Endothelial cell of umbilical vein (primary cell): ENCODE data around the gene GRIA3. TPM values are rescaled to one million over a fixed set of nuclear protein-coding genes. Genes with fewer than 3 reads are reported as not detected.
"Not testable (repeated sequence)": the region's sequence is repeated elsewhere in the genome, so short reads cannot be mapped to it uniquely, and the experiment has no call there.

Experiments
- BruUV-seq: library from RNA; stranded (reverse); fragments of 400-500 nt; replicated peaks from 2 replicates; lab custom pipeline; 2021; lab: Mats Ljungman, UMichigan
- CTCF ChIA-PET: fragments of 300-600, 350-600 bp; sonication (Branson Sonifier 250); formaldehyde crosslinking; loops from one replicate; lab custom pipeline; 2021; ENCODE audit warnings: antibody characterized with exemption, inconsistent platforms; lab: Charles Lee
- POLR2A ChIA-PET: fragments of 300-600, 350-600 bp; sonication (Branson Sonifier 250); formaldehyde crosslinking; loops from one replicate; lab custom pipeline; 2021; ENCODE audit warnings: antibody characterized with exemption, inconsistent platforms; lab: Charles Lee
- DNase-seq: peaks from one replicate; pipeline ENCODE4 v3.0.0-alpha.2; 2011; ENCODE audit warnings: low read depth, low spot score
- FAIRE-seq: peaks from 2 replicates; lab custom pipeline; 2011; peaks lifted over from hg19 to GRCh38; lab: Jason Lieb, UNC
- H2AFZ ChIP-seq: 2 replicates; pipeline ENCODE4 v1.6.0; 2012; ENCODE audit warnings: low read depth, low read length, control low read depth, inconsistent platforms
- H3K27ac ChIP-seq: 2 replicates; pipeline ENCODE4 v1.5.1; 2011; ENCODE audit warnings: low read depth, mild to moderate bottlenecking, control low read depth, low read length, moderate library complexity; ENCODE audit not compliant: insufficient read depth
- H3K27me3 ChIP-seq, 2 experiments: 2 replicates each; pipeline versions ENCODE4 v1.6.0 to v1.6.1; 2011; ENCODE audit warnings: low read length in 2 of 2, mixed read lengths in 1 of 2; ENCODE audit not compliant: control insufficient read depth in 2 of 2, insufficient read depth in 2 of 2
- H3K36me3 ChIP-seq, 2 experiments: 2 replicates in 1 of 2; 3 replicates in 1 of 2; pipeline ENCODE4 v1.5.1; 2011; ENCODE audit warnings: low read length in 2 of 2, mild to moderate bottlenecking in 1 of 2, moderate library complexity in 1 of 2; ENCODE audit not compliant: control insufficient read depth in 2 of 2, insufficient read depth in 2 of 2; ENCODE audit errors: extremely low read depth in 1 of 2
- H3K4me1 ChIP-seq: 3 replicates; pipeline ENCODE4 v1.5.1; 2011; ENCODE audit warnings: mild to moderate bottlenecking, low read length; ENCODE audit not compliant: control insufficient read depth, insufficient read depth; ENCODE audit errors: extremely low read depth
- H3K4me2 ChIP-seq: 2 replicates; pipeline ENCODE4 v1.6.1; 2011; ENCODE audit warnings: low read length, control low read depth, mixed read lengths; ENCODE audit not compliant: insufficient read depth
- H3K4me3 ChIP-seq, 3 experiments: fragments of 200-600 bp in 1 of 3; sonication (generic), shearing (Covaris generic) in 1 of 3; replicated peaks in 1 of 3; 2 replicates each; pipeline ENCODE4 v1.5.1; 2011 to 2016; ENCODE audit warnings: control low read depth in 3 of 3, low read length in 3 of 3, mild to moderate bottlenecking in 2 of 3, inconsistent platforms in 1 of 3, low read depth in 1 of 3, moderate library complexity in 1 of 3; ENCODE audit not compliant: insufficient read depth in 1 of 3
- H3K79me2 ChIP-seq: 2 replicates; pipeline ENCODE4 v1.6.0; 2012; ENCODE audit warnings: low read length, inconsistent platforms; ENCODE audit not compliant: control insufficient read depth, insufficient read depth
- H3K9ac ChIP-seq: replicated peaks from 2 replicates; pipeline ENCODE3; 2011; ENCODE audit warnings: low read length, control low read depth; ENCODE audit not compliant: insufficient read depth; ENCODE audit errors: extremely low read depth
- H3K9me1 ChIP-seq: replicated peaks from 3 replicates; pipeline ENCODE4 v1.6.0; 2011; ENCODE audit warnings: mild to moderate bottlenecking, low read length; ENCODE audit not compliant: control insufficient read depth, insufficient read depth; ENCODE audit errors: extremely low read depth
- H3K9me3 ChIP-seq: replicated peaks from 2 replicates; pipeline ENCODE4 v1.5.1; 2012; ENCODE audit warnings: low read length, inconsistent platforms; ENCODE audit not compliant: control insufficient read depth, insufficient read depth
- H4K20me1 ChIP-seq: replicated peaks from 2 replicates; pipeline ENCODE3; 2011; ENCODE audit warnings: mild to moderate bottlenecking, low read length; ENCODE audit not compliant: control insufficient read depth, insufficient read depth; ENCODE audit errors: extremely low read depth
- CTCF ChIP-seq, 2 donors: IDR thresholded peaks; 1 replicate in 1 of 2; 2 replicates in 1 of 2; pipeline ENCODE4 v1.5.1; 2011; ENCODE audit warnings: low read length in 2 of 2, mild to moderate bottlenecking in 2 of 2, moderate library complexity in 2 of 2, control low read depth in 1 of 2, inconsistent platforms in 1 of 2, low read depth in 1 of 2; ENCODE audit not compliant: insufficient read depth in 1 of 2; ENCODE audit errors: extremely low read depth in 1 of 2
- EZH2 ChIP-seq: IDR thresholded peaks from 2 replicates; pipeline ENCODE4 v1.6.1; 2012; ENCODE audit warnings: borderline replicate concordance, low read depth, mild to moderate bottlenecking, moderate library complexity, low read length, inconsistent platforms; ENCODE audit not compliant: severe bottlenecking
- FOS ChIP-seq: IDR thresholded peaks from 2 replicates; pipeline ENCODE4 v1.6.1; 2011; ENCODE audit warnings: mild to moderate bottlenecking, low read length, moderate library complexity, borderline replicate concordance; ENCODE audit not compliant: insufficient read depth
- GATA2 ChIP-seq: IDR thresholded peaks from 2 replicates; pipeline ENCODE4 v1.7.0; 2011; ENCODE audit warnings: low read depth, mild to moderate bottlenecking, moderate library complexity, mixed read lengths, low read length; ENCODE audit not compliant: insufficient read length, insufficient read depth
- JUN ChIP-seq: IDR thresholded peaks from 2 replicates; pipeline ENCODE4 v1.6.1; 2011; ENCODE audit warnings: borderline replicate concordance, low read depth; ENCODE audit not compliant: insufficient read length, insufficient read depth
- MAX ChIP-seq: IDR thresholded peaks from 2 replicates; pipeline ENCODE4 v1.6.1; 2011; ENCODE audit not compliant: insufficient read depth, insufficient read length
- MYC ChIP-seq: IDR thresholded peaks from one replicate; pipeline ENCODE4 v1.6.1; 2011; ENCODE audit warnings: mild to moderate bottlenecking, low read depth, low read length
- POLR2A ChIP-seq: IDR thresholded peaks from 2 replicates; pipeline ENCODE4 v1.6.1; 2012; ENCODE audit warnings: low read depth, mild to moderate bottlenecking, control low read depth, low read length
- POLR2AphosphoS5 ChIP-seq: IDR thresholded peaks from 2 replicates; pipeline ENCODE4 v1.6.1; 2012; ENCODE audit warnings: low read depth, mild to moderate bottlenecking, control low read depth, low read length, moderate library complexity; ENCODE audit not compliant: insufficient read depth
- dilution Hi-C: fragments of 300-500 bp; cut with MboI; formaldehyde crosslinking; loops from one replicate; pipeline ENCODE4 v1.15.0; 2019; ENCODE audit warnings: low sequenced_read_pairs; ENCODE audit not compliant: extremely low pct_ligation_motif_present
- intact Hi-C: fragments of 100-400 bp; cut with micrococcal nuclease; formaldehyde crosslinking; loops from one replicate; pipeline ENCODE4 v1.10.0; 2022
- polyA plus RNA-seq, 4 experiments: library from polyadenylated mRNA; depleted of rRNA in 3 of 4; stranded (reverse) in 3 of 4; unstranded in 1 of 4; fragments of >200 nt; gene quantifications; 2 replicates each; pipeline versions ENCODE4 v1.2.1 to v1.2.3, GENCODE V29; 2011 to 2012; ENCODE audit warnings: missing spikeins in 1 of 4
- total RNA-seq: library from RNA; stranded (reverse); gene quantifications from 2 replicates; pipeline ENCODE4 v1.2.3, GENCODE V29; 2021

GRIA3 gene
- total and polyA plus RNA-seq, 2 donors (not counting 3 experiments of a cell fraction or from before 2014, with no cell fraction given): not detected

GRCh38 chrX:123436512-123437136 lies 252.5 kb downstream of the GRIA3 start:
- no peaks in the 10 kb centered on the region for H3K9me1 ChIP-seq
- intact Hi-C loops: no loop called here
- POLR2A ChIA-PET: no interaction called here
- FAIRE-seq (no peak), DNase-seq (no peak)
- no peaks in the 10 kb centered on the region for H3K4me1 ChIP-seq
- H3K9ac ChIP-seq: no peak overlapping the region
- CTCF ChIA-PET: no interaction called here
- H3K27me3 ChIP-seq: no peaks in the 10 kb centered on the region
- no peaks in the 10 kb centered on the region for H3K79me2 ChIP-seq
- TF ChIP-seq POLR2AphosphoS5 (no peak), CTCF (IDR thresholded peaks at IDR 0.05; ENCODE audit: extremely low read depth in 1 of 2, insufficient read depth in 1 of 2, low read depth in 1 of 2, low read length in 2 of 2) (no peak), FOS (no peak), EZH2 (no peak), GATA2 (no peak), POLR2A (no peak), MYC (no peak), JUN (no peak), MAX (no peak)
- no peak overlapping the region for H3K4me3 ChIP-seq
- no peak overlapping the region for H3K4me2 ChIP-seq
- no peaks in the 10 kb centered on the region for H3K36me3 ChIP-seq
- no TSS peak for BruUV-seq
- no peak overlapping the region for H2AFZ ChIP-seq
- no peak overlapping the region for H3K27ac ChIP-seq
- H3K9me3 ChIP-seq: no peaks in the 10 kb centered on the region
- no peaks in the 10 kb centered on the region for H4K20me1 ChIP-seq
- dilution Hi-C loops: no loop called here

- dilution Hi-C loops, H3K9me1 ChIP-seq, H3K9ac ChIP-seq, H3K4me2 ChIP-seq, CTCF ChIA-PET, H4K20me1 ChIP-seq, H3K36me3 ChIP-seq, POLR2A ChIA-PET, H2AFZ ChIP-seq, H3K79me2 ChIP-seq, H3K27ac ChIP-seq, FAIRE-seq, intact Hi-C loops, H3K4me1 ChIP-seq, DNase-seq, H3K27me3 ChIP-seq, H3K4me3 ChIP-seq, BruUV-seq, H3K9me3 ChIP-seq: not testable (repeated sequence)
These were observed 255.8 kb downstream of the GRIA3 start for GRCh38 chrX:123439926-123440325.
